ENCODE data around the gene PROZ.

- TF ChIP-seq CTCF (tag by site-specific recombination; IDR thresholded peaks at IDR 0.05) (no peak), ZNF248 (tag by site-specific recombination; IDR thresholded peaks at IDR 0.05) (no peak), ZBTB8A (tag by site-specific recombination; IDR thresholded peaks at IDR 0.05) (no peak), KLF7 (tag by site-specific recombination; IDR thresholded peaks at IDR 0.05; ENCODE audit: borderline replicate concordance) (no peak), ZNF398 (tag by site-specific recombination; IDR thresholded peaks at IDR 0.05) (no peak), SP7 (tag by site-specific recombination; IDR thresholded peaks at IDR 0.05) (no peak), ZNF548 (tag by site-specific recombination; IDR thresholded peaks at IDR 0.05) (no peak)
Observed at GRCh38 chr13:113149711-113150549, 8.5 kb upstream of the PROZ start.
